GM18507 (cell line): ENCODE results near the gene SBK1.

ENCODE experiments used
- DNase-seq: peaks from one replicate; pipeline ENCODE4 v3.0.0; 2011; ENCODE audit warnings: low read depth; ENCODE audit not compliant: insufficient read length; ENCODE audit errors: extremely low spot score
- FAIRE-seq: peaks from 2 replicates; lab custom pipeline; 2011; peaks lifted over from hg19 to GRCh38; lab: Jason Lieb, UNC

Gene SBK1

DNA sequence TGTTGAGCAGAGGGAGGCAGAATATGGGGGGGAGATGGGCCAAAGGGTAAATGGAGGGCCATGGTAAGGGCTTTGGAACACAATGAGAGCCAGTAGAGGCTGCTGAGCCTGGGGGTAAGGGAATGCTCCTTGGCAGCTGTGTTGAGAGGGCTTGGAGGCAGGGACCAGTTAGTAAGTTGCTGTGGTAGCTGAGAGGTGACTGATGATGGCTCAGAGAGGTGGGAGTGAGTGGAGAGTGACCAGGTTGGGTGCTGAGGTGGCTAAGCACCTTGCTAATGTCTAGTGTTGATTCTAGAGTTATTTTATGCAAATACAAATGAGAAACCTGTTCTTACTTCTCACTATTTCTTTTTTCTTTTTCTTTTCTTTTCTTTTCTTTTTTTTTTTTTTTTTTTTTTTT lies 10.8 kb downstream of the SBK1 start:
- no peak for FAIRE-seq

DNA sequence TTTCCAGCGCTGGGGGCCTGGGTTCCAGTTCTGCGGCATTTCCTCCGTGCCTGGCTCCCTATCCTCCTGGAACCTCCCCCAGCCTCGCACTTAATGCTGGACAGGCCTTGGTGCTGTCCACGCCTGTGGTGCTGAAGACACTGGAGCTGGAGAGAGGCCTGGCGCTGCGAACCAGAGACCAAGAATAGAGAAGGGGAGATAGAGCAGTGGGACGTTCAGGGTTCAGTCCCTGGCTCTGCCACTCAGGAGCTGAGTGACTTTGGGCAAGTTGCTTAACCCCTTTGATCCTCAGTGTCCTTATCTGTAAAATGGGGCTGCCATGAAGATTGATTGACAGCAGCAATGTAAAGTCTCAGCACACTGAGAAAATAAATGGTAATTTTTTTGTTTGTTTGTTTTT lies 11.9 kb downstream of the SBK1 start:
- FAIRE-seq = no peak
- no peak for DNase-seq

More for the DNA sequence above, 10.8 kb downstream of the SBK1 start:
- no peak for DNase-seq

DNA sequence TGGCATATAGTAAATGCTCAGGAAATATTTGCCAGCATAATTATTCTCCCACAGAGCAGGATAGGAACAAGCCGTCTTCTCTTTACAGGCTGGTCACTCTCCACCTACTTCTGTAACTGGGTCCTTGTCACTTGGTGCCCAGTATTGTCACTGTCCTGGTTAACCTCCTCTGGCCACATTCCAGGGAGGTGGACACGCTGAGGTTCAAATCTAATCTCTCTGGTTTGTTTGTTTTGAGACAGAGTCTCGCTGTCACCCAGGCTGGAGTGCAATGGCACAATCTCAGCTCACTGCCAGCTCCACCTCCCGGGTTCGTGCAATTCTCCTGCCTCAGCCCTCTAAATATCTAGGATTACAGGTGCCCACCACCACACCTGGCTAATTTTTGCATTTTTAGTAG lies 15.6 kb downstream of the SBK1 start:
- no peak for DNase-seq
- no peak for FAIRE-seq

DNA sequence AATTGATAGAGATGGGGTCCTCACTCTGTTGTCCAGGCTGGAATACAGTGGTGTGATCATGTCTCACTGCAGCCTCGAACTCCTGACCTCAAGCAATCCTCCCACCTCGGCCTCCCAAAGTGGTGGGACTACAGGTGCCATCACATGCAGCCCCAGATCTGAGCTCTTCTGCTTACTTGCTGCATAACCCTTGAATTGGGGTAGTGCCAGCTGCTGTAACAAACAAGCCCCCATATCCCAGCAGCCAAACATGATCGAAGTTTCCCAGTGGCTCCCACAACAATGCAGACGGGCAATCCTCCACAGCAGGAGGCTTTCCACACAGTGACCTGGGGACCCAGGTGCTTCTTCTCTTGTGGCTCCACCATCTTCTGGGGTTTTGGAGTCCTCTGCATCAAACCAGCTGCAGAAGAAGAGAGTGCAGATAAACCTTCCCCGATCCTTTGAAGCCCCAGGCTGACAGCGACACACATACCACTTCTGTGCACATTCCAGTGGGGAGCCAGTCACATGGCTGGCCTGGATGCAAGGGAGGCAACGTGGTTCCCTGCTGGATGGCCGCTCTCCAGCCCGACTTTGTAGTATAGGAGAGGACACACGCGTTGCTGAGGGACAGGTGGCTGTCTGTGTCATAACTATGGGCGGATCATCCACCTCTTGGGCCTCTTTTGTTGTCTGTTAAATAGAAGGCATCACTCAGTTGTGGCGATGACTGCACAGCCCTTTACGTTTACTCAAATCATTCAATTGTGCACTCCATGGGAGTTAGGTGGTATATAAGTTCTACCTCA lies 16.7 kb downstream of the SBK1 start:
- FAIRE-seq (no peak), DNase-seq (no peak)

DNA sequence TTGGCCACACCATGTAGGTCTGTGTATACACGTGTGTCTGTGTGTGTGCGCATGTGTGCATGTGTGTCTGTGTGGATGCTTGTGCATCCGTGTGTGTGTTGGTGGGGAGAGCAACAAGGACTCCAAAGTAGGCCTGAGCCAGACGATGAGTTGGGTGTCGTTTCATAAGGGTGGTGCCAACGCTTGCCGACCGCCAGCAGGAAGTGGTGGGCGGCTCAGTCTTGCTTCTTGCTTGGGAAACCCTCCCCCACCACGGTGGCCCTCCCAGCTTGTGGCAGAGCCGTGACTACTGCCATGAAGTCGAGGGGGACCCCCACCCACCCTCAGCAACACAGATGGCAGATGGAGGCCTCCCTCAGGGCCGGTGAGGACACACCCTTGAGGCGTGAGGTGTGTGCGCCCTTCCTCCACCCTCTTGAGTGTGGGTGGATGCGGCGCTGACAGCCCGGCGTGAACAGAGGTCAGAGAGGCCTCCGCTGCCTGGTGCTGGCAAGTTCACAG lies 17.5 kb downstream of the SBK1 start:
- no peak for DNase-seq
- peak; percentile 24 for FAIRE-seq

DNA sequence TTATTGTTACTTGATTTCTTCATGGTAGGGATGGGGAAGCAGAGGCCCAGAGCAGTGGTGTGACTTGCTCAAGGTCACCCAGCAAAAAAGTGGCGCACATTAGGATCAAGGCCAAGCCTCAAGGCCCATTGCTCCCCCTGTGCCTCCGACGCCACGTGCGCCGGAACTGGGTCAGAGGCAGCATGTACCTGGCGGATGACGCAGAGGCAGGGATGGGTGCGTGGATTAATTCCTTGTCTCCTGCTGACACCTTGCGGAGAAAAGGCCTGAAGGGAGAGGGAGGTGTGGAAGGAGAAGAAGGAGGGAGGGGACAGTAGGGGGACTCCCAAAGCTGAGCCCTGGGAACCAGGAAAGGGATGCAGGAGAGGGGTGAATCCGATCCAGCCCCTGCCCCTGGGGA lies 18.5 kb downstream of the SBK1 start:
- no peak for DNase-seq
- no peak for FAIRE-seq

DNA sequence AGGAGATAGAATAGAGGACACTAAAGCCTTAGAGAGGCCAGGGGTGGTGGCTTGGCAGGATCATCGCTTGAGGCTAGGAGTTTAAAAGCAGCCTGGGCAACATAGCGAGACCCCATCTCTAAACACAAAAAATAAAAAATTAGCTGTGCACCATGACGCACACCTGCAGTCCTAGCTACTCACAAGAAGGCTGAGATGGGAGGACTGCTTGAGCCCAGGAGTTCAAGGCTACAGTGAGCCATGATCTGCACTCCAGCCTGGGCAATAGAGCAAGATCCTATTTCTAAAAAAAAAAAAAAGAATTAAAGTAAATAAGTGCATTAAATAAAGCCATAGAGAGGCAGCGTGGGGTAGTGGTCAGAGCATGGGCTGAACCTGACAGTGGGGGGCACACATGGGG lies 19.1 kb downstream of the SBK1 start:
- no peak for FAIRE-seq
- no peak for DNase-seq

DNA sequence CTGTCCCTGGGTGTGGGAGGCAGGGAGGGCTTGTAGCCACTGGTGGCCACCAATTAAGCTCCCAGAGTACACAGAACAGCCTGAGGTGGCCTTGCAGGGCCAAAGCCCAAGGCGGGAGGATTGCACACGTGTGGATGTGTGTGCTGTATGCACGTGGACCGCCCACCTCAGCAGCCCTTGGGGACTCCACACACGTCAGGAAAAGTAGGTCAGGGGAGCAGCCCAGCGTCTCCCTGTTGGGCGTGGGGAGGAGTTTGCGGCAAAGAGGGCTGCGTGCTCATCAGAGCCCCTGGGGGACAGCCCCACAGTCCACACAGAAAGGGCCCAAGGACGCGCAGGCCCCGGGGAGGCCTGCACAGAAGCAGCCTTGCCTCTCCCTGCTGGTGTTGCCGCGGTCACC lies 19.6 kb downstream of the SBK1 start:
- DNase-seq = no peak
- FAIRE-seq = no peak

DNA sequence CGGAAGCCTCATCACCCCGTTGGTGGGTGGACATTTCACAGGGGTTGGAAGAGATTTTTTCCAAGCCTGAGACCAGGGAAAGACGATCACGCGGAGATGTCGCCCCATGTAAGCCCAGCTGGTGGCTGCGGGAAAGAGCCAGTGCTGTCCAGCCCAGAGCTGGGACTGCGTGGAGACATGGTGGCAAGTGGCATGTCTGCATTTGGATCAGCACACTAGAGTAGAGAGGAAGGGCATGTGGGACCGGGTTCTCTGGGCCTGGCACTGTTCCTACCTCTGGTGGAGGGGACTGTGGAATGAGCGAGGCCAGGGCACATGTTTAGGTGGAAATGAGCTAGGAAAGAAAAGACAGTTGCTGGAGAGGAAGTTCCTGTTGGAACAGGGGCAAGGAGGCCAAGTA lies 20.0 kb downstream of the SBK1 start:
- DNase-seq (no peak), FAIRE-seq (no peak)

DNA sequence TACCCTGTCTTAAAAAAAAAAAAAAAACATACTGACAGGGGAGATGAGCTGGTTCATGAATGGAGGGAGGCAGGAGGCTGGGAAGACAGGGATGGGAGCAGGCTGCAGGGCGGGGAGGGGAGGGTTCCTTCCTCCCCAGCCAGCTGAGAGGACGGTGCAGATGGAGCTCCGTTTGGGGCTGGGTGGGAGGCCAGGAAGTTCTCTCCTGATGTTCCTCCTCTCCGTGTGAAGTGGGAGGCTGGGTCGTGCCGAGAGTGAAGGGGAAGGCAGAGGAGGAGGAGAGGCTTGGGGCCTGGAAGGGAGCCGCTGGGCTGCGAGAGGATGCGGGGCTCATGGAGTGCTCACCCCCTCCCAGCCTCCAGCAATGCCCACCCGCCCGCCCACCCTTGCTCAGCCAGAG lies 21.3 kb downstream of the SBK1 start:
- DNase-seq = no peak
- no peak for FAIRE-seq

DNA sequence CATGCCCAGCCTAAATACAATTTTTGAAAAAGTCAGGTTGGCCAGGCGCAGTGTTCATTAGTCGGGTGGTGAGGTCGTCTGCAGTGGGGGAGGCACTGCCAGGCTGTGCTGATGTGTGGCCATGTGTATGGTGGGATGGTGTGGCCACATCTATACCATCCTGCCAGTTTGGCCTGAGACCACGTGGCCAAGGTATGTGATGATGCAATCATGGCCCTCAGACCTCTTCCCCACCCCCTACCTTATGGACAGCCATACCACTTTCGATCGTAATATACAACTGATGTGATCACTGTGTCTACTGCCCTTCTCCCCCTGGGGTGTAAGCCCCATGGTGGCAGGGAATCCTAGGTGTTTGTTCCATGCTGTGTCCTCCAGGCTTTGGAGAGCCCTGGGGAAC lies 23.7 kb downstream of the SBK1 start:
- FAIRE-seq (no peak), DNase-seq (no peak)

DNA sequence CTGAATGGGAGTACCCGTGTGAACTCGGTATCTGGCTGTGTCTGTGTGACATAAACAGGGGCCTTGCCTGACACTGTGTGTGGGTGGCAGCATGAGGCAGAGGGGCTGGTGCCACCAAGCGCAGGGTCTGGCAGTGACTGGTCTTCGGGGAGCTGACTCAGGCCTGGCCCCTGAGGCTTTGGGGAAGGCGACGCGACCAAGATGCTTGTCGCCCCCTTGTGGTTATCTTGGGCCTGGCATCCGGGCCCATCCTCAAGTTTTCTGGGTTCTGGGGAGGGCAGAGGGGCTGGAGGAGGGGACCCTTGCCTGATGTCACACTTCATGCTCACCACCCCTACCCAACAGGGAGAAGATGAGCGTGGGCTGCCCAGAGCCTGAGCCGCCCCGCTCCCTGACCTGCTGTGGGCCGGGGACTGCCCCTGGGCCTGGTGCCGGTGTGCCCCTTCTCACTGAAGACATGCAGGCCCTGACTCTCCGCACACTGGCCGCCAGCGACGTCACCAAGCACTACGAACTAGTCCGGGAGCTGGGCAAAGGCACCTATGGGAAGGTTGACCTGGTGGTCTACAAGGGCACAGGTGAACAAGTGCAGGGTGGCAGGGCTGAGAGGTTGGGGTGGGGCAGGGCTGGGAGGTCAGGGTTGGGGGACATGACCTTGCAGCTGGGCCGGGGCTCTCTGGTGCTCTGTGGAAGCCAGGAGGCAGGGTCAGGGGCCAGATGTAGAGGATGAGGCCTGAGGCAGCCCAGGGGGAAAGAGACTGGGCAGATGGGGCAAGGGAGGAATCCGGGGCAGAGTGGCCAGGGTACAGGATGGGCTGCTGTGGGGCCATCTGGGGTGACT lies 24.9 kb downstream of the SBK1 start:
- peak; percentile 71 for FAIRE-seq
- peak; percentile 39 for DNase-seq

DNA sequence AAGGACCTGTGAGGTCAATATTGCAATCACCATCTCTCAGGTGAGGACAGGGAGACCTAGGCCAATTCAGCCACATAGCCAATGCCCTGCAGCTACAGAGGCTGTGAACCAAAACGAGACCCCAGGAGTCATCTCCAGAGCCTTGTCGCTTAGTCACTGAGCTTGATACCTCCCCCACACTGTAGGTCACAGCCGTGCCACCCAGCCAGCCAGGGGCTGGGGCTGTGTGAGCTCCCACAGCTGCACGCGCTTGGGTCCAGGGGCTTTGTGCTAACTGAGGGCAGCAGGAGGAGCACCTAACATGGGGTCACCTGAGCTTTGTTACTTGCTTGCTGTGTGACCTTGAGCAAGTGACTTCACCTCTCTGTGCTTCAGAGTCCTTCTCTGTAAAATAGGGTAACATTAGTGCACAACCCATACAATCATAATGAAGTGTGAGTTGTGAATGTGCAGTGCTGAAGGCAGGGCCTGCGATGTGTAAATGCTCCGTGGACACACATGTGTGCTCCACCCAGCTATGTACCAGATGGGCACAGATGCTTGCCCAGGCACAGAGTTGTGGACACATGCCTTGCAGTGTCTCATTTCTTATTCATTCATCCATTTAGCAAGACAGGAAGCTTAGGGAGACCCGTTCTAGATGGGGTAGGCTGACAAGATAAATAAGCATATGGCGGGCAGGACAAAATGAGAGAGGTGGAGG lies 25.9 kb downstream of the SBK1 start:
- DNase-seq = no peak
- FAIRE-seq = no peak

DNA sequence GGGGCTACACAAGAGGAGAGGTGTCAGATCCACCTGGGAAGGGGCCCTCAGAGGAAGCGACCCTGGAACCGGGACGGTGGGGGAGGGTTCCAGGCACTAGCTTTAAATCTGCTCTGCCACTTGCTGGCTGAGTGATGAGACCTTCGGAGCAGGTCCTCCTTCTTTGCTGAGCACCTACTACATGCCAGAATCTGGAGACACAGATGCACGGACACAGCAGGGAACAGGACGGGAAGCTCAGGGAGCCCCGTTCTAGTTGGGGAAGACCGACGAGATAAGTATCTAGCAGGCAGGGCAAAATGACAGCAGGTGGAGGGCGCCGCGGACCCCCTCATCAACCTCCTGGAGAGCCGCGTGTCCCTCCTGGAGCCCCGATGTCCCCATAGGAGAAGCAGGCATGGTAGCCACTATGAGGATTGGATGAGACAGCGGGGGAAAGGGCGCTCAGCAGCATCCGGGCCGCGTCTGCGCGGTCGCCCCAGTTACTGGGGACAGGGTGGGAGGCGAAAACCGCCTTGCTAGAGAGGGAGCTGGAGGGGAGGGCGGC lies 27.2 kb downstream of the SBK1 start:
- no peak for DNase-seq
- FAIRE-seq = no peak

DNA sequence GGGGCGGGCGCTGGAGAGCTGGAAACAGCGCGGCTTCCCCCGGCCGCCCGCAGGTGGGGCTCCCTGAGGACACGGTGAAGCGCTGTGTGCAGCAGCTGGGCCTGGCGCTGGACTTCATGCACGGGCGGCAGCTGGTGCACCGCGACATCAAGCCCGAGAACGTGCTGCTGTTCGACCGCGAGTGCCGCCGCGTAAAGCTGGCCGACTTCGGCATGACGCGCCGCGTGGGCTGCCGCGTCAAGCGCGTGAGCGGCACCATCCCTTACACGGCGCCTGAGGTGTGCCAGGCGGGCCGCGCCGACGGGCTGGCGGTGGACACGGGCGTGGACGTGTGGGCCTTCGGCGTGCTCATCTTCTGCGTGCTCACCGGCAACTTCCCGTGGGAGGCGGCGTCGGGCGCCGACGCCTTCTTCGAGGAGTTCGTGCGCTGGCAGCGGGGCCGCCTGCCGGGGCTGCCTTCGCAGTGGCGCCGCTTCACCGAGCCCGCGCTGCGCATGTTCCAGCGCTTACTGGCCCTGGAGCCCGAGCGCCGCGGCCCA lies 27.8 kb downstream of the SBK1 start:
- DNase-seq (no peak), FAIRE-seq (no peak)

DNA sequence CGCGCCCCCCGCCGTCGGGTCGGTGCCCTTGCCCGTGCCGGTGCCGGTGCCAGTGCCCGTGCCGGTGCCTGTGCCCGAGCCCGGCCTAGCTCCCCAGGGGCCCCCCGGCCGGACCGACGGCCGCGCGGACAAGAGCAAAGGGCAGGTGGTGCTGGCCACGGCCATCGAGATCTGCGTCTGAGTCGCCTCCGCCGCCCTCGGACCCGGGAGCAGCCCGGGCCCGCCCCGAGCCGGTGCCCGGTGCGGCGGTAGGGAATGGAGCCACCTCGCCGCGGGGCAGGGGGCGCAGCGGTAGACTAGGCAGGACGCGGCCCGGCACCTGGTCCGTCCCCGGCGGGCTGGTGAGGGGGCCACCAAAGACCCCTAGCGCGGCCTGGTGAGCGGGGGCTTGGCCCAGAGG lies 28.4 kb downstream of the SBK1 start:
- no peak for FAIRE-seq
- DNase-seq = no peak

DNA sequence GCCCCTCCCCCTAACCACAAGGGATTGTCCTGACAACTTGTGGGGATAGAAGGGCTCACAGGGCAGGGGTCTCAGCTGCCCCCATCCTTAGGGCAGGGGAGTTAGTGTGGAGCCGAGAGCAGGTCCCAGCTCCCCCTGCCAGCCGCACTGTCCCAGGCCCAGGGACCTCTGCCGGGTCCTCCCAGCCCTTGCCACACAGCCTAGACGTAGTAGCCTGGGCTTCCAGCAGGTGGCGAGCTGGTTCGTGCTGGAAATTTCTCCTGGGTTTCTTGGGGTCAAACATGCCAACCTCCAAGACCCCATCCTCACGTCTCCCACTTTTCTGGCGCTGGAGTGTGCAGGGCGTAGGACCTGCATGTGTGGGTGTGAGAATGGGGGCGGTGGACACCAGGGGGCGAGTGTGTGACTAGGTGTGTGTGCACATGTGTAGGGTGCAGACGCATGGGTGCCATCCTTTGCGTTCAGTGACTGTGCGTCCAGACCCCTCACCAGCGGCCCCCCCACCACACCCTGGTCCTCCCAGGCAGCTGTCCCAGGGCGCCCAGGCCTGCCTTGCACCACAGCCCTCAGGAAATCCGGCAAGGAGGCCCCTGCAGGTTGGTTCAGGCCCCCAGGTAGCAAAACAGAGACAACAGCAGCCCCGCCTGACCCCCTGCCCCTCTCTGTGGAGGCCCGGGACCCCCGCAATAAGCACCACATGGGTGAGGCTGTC lies 29.5 kb downstream of the SBK1 start:
- DNase-seq (peak; percentile 33), FAIRE-seq (peak; percentile 72)

DNA sequence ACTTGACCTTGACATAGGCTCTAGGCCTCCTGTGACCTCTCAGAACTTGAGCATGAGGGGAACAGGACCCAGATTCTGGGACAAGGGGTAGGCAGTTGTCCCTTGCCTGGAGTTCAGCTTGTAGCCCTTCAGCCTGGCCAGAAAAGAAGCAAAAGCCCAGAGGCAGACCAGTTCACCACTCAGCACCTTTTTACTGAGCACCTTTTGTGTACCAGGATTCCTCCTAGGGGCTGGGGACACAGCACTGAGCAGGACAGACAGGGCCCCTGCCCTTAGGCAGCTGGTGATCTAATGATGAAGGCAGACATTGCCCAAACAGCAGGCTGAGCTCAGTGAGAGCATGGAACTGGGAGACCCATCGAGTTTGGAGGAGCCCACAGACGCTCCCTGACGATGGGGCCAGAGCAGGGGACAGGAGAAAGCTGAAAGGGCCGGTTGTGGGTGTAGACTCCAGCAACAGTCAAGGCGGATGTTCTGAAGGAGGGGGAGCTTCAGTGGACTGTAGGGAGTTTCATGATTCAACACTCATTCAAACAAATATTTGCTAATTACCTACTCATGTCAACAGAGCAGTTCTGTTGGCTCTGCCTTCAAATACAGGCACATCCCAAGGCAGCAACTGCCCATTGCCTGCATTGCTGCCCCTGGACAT lies 32.0 kb downstream of the SBK1 start:
- DNase-seq (no peak), FAIRE-seq (no peak)

DNA sequence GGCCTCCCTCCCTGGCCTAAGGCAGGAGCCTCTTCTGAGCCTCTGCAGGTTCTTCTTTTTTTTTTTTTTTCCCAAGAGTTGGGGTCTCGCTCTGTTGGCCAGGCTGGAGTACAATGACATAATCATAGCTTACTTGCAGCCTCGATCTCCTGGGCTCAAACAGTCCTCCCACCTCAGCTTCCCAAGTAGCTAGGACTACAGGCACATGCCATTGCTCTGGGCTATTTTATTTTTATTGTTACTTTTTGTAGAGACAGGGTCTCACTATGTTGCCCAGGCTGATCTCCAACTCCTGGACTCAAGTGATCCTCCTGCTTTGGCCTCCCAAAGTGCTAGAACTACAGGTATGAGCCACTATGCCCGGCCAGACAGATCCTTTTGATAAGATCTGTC lies 32.6 kb downstream of the SBK1 start:
- FAIRE-seq = no peak
- DNase-seq = no peak
